ENCODE results near the gene ZFP57.
"Not testable (repeated sequence)": the region's sequence is repeated elsewhere in the genome, so short reads cannot be mapped to it uniquely, and the experiment has no call there.

Gene ZFP57

DNA sequence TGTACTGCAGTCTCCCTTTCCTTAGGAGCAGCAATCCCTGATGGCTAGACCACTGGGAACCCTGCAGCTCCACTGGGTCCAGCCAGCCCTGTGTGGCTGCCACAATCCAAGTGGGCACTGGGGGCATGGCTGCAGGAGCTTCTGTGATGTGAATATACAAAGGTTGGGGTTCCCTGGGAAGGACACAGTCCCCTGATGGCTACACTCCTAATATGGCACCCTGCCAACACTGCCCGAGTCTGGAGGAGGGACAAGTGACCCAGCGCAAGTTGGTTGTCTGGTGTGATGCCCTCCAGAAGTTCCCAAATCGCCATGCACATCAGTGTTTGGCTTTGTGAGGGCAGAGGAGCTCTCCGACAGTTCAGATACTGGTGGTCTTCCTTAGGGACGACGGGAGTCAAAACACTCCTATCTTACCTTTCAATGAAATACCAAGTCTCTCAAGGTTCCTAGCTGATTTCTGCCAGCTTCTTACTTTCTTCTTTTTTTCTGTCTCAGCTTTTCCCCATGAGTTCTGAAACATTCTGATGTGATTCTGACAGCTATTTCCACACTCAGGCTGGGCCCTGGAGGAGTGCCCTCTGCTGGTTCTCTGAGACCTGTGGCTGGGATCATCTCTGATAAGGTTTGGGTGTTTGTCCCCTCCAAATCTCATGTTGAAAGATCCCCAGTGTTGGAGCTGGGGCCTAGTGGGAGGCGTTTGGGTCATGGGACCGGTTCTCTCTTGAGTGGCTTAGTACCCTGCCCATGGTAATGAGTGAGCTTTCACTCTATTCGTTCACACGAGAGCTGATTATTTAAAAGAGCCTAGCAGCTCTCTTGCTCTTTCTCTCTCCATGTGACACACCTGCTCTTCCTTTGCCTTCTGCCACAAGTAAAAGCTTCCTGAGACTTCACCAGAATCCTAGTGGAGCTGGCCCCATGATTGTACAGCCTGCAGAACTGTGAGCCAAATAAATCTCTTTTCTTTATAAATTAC, 15.5 kb upstream of the ZFP57 start:
- in situ Hi-C loops (cut with MboI; ENCODE audit: low sequenced_read_pairs), result no loop called here

DNA sequence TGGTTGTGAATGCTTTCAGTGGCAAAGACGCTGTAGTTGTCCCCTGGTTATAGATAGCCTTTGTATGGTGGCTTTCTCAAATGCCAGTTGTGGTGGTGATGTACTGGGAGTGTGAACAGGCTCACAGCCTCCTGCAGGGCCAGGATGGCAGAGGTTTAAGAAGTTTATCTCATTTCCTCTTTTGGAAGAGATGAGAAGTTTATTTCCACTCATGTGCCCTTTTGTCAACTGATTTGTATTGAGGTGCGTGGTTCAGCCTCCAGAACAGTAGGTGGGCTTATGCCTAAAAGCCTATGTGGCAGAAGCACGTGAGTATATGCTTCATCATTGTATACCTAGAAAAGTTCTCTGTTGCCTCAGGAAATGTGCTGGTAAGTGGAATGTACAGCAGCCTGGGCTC, 13.7 kb upstream of the ZFP57 start:
- in situ Hi-C loops (cut with MboI; ENCODE audit: low sequenced_read_pairs), result no loop called here

DNA sequence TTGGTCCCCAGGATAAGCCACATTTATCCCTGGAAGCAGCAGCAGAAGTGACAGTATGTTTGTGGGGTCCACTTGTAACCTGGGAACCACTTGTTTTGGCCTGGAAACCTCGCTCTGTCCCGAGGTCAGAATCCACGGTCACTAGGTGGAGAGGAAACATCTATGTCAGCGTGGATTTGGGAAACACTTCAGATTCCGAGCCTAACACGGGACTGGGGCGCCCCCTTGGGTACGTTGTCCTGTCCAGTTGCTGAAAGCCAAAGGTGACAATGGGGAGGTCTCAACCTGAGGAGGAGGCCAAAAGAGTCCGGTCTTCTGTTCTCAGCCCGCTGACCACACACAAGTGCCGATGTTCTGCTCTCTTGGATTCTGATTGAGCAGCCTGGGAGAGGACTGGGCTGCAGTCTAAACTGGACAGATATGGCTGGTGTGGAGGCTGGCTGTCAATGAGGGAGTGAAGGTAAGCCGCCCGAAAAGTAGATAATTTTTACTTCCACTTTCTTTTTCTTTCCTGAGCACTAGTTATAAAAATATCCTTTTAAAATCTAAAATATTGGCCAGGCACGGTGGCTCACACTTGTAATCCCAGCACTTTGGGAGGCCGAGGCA, 4.9 kb upstream of the ZFP57 start:
- in situ Hi-C loops (cut with MboI; ENCODE audit: low sequenced_read_pairs), result no loop called here

DNA sequence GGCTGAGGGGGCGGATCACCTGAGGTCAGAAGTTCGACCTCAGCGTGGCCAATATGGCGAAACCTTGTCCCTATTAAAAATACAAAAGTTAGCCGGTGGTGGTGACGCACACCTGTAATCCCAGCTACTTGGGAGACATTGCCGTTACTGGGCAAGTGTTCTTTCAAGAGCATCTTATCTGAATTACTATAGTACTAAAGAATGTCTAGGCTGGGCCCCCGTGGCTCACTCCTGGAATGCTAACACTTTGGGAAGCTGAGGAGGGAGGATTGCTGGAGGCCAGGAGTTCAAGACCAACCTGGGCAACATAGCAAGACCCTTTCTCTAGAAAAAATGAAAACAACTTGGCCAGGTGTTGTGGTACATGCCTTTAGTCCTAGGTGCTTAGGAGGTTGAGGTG, 859 bp upstream of the ZFP57 start:
- in situ Hi-C loops (cut with MboI; ENCODE audit: low sequenced_read_pairs), result no loop called here

DNA sequence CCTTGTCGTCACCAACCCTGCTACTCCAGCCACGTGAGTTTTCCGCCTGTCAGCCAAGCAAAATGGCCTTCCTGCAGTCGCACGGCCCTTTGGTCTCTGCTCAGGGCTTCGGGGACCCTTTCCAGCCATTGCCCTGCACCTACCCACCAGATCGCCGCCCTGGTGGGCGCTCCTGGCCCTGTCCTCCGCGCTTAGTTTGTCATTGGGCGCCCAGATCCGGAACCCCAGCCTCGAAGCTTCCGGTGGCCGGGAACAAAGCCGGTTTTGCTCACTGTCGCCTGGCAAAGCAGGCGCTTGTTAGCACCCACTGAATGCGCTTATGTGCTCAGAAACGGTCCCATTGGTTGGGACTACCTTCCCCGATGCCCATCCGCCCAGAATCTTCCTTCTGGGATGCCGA, 536 bp downstream of the ZFP57 start:
- in situ Hi-C loops (cut with MboI; ENCODE audit: low sequenced_read_pairs), result no loop called here

DNA sequence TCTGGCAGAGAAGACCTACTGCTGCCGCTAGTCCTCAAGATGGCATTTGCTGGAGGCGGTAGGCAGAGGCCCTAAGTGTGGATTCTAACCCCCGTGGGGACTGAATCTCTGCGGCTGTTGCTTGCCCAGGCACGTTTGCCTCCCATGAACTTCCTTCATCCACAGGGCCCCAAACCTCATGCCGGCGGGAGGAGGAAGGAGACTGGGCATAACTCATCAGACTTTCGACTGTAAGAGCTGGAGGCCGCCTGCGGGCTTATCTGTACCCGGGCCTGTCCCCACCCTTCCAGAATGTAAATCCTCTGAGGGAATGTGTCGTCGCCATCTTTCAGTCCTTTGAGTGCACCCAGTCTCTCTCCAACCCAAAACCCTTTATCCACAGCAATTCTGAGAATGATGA, 990 bp downstream of the ZFP57 start:
- in situ Hi-C loops (cut with MboI; ENCODE audit: low sequenced_read_pairs), result no loop called here

DNA sequence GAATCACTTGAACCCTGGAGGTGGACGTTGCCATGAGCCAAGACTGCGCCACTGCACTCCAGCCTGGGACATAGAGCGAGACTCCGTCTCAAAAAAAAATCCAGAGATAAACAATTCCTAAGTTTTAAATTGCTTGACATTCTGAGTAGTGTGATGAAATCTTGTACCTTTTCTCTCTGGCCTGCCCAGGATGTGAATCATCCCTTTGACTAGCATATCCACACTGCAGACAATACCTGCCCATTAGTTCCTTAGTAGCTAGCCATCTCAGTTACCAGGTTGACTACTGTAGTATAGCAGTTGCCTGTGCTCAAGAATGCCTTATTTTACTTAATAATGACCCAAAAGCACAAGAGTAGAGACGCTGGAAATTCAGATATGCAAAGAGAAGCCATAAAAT, 2.8 kb downstream of the ZFP57 start:
- in situ Hi-C loops (cut with MboI; ENCODE audit: low sequenced_read_pairs), result no loop called here

DNA sequence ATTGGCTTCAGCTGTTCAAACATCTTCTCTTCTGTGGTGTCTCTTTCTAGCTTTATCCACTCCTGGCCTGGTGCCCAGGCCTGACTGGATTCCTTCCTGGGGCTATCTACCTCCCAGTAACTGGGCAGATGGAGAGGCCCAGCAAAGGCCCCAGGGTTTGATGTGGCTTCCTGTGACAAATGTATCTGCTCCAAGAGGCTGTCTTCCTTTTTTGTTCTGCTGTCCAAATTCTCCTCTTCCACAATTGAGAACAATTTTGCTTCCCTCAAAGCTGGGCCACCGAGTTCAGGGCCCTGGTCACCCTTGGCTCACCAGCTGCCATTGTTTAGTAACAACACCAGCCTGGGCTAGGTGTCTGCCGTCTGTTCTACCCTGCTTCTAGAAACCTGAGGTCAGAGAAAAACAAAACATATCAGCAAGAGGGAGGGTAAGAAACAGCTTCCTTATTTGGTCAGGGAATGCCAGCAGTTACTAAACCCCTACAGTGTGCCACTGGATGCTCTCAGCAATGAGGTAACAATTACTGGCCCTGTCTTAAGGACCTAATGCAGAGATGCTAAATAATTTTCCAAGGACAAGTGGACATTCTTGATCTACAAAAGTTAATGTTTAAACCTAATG, 3.9 kb downstream of the ZFP57 start:
- in situ Hi-C loops (cut with MboI; ENCODE audit: low sequenced_read_pairs), result no loop called here

DNA sequence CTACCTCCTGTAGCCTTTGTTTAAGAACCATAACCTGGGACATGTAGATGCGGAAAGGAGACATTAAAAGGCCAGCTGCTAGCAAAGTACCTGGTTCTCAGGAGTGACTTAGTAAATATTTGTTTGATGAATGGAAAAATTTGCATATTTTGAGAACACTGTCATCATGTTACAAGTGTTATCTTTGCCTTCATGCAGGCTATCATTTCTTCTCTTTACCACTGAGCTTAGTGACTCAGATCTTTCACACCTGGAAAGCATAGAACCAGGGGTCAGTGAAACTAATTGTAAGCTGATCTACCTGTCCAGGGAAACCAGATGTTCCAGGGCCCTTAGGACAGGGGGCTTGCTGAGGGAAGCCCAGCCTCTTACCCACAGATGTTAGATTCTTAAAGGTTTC, 5.4 kb downstream of the ZFP57 start:
- in situ Hi-C loops (cut with MboI; ENCODE audit: low sequenced_read_pairs), result no loop called here

DNA sequence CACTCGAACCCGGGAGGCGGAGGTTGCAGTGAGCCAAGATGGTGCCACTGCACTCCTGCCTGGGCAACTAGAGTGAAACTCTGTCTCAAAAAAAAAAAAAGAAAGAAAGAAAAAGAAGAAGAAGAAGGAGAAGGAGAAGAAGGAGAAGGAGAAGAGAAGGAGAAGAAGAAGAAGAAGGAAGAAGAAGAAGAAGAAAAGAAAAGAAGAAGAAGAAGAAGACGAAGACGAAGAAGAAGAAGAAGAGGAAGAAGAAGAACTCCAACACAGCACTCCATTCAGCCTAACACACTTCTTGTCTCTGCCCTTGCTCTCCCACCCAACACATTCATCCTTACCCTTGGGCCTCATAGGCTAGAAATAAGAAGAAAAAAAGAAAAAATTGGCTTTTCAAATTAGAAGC, 6.9 kb downstream of the ZFP57 start:
- in situ Hi-C loops (cut with MboI; ENCODE audit: low sequenced_read_pairs), result no loop called here

DNA sequence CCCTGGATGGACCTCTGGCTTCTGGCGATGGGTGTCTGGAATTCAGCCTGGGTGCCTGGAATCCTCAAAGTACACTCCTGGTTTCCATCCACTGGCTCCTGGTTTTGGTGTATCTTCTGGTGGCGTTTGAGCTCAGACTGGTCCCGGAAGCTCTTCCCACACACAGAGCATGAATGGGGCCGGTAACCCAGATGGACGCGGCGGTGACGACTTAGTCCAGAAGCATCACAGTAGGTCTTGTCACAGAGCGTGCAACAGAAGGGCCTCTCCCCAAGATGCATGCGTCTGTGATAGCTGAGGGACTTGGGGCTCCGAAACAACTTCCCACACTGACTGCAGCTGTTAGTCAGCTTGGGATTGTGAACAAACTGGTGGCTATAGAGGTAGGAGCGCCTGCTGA, 7.8 kb downstream of the ZFP57 start:
- in situ Hi-C loops (cut with MboI; ENCODE audit: low sequenced_read_pairs), result no loop called here

DNA sequence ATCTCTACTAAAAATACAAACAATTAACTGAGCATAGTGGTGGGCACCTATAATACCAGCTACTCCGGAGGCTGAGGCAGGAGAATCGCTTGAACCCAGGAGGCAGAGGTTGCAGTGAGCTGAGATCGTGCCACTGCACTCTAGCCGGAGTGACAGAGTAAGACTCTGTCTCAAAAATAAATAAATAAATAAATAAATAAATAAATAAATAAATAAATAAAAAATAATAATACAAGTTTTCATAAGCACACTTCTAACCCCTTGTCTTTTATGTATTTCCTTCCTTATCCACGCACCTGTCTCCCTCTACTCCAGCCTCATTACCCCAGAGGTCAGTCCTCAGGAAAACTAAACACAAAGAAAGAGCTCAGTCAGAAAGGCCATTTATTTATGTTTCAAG, 8.8 kb downstream of the ZFP57 start:
- in situ Hi-C loops (cut with MboI; ENCODE audit: low sequenced_read_pairs), result not testable (repeated sequence)

DNA sequence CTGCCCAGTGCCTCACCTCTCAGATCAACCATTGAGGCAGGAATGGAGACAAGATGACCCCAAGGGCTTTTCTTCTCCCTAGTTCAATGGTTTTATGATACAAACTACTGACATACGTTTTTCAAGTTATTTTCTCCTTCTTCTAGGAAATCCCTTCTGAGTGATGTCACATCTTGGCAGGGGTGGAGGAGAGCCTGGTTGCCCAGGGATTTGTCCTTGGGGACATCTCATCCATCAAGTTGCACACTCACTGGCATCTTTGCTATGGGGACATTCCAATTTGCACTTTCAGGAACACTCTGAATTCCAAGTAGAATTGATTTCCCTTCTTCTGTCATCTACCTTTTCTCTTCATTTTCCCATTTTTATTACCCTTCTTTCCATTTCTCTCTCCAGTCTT, 9.9 kb downstream of the ZFP57 start:
- in situ Hi-C loops (cut with MboI; ENCODE audit: low sequenced_read_pairs), result no loop called here

DNA sequence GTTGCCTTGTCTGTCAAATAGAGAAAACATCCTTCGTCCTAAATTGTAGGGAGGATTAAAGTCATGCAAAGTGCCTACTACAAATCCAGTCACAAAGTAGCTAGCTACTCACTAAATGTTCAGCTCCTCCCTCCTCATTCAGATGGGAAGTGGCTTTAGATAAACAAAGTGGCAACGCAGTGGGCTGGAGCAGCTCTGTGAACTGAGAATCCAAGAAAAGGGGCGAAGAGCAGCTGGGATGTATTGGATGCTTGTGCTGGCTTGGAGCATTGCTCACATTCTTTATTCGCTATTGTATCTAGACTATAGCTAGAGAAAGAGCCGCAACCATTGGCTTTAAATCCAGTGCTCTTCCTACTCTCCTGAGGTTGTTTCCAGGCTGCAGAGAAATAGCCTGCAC, 13.8 kb downstream of the ZFP57 start:
- in situ Hi-C loops (cut with MboI; ENCODE audit: low sequenced_read_pairs), result no loop called here

DNA sequence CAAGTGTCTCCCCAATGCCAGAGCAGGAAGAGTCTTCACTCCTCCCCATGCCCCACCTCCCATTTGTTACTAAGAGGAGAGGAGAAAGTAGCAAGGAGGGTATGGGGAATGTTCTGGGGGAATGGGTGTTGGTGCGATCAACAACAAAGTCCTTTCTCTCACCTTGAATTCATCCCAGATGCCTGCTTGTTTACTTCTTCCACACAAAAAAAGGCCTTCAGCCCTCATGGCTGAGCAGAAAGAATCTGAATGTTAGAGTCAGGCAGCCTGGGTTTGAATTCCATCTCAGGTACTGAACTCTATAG, 14.2 kb downstream of the ZFP57 start:
- in situ Hi-C loops (cut with MboI; ENCODE audit: low sequenced_read_pairs), result no loop called here

DNA sequence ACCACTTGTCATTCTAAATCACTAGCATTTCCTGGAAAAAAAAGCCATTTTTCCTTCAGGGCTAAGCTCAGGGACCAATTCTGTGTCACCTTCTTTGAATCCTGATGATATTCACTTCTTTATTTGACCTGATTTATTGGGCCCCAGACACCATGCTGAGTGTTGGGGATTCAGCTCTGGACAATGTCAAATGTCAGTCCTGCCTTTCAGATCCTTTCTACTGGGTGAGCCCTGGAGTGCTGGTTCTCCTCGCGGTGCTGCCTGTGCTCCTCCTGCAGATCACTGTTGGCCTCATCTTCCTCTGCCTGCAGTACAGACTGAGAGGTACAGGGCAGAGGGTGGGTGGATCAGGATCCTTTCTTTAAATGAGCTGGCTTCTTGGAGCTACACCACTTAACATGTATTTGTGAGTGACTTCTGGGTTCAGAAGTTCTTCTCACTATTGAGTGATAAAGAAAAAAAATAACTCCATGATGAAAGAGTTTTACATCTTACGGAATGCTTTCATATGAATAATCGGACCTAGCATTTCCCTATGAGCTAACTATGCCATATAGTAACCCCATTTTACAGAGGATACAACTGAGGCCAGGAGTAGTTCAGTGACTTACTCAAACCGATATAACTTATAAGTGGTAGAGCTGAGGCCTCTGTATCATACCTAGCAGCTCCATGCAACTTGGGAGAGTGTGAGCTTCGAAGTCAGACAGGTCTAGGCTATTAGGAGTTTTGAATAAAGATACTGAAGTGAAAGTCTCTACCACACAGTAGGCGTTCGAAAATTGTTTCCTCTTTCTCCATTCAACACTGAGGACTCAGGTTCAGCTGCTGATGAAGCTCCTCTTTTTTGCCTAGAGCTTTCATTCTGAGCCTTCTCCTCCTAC, 14.8 kb downstream of the ZFP57 start:
- in situ Hi-C loops (cut with MboI; ENCODE audit: low sequenced_read_pairs), result no loop called here

DNA sequence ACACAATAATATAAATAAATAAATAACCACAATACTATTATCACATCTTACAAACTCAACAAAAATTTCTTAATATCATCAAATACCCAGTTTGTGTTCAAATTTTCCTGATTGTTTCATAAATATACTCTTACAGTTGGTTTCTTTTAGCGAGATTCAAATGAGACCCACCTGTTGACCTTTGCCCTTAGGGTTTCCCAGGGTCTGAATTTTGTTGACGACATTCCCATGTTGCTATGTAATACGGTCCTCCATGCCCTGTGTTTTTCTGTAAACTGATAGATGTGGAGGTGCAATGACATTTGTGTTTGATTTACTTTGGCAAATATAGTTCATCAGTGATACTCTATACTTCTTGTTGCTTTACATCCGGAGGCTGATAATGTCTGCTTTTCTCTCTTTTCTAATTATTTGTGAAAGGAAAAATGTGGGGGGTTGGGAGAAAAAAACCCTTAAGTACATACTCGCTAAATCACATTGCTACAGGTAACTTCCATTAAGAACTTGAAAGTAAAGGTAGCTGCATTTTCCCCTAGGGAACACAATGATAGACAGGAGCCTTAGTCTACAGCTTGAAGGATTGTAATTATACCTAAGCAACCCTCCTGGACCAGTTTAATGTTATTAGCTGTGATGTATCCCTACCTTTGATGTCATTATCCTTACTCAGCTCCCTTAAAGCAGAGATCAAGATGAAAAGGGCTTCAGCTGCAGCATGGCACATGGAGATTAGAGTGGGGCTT, 17.5 kb downstream of the ZFP57 start:
- in situ Hi-C loops (cut with MboI; ENCODE audit: low sequenced_read_pairs), result no loop called here

DNA sequence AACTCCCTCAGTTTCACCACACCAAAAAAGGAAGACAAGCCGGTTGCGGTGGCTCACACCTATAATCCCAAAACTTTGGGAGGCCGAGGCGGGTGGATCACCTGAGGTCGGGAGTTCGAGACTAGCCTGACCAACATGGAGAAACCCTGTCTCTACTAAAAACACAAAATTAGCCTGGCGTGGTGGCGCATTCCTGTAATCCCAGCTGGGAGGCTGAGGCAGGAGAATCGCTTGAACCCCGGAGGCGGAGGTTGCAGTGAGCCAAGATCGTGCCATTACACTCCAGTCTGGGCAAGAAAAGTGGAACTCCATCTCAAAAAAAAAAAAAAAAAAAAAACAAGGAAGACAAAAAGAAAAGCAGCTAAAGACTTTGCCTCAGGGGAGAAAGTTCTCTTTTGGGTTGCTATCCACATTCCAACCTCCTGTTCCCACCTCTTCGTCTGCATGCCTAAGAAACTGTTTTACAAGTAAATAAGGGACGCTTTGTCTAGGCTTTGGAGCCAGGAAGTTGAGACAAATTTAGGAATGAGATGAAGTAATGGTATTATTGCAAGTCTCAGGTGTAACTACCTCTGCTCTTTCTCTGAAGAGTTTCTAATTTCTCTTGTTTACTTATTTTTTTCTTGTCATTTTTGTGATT, 19.3 kb downstream of the ZFP57 start:
- in situ Hi-C loops (cut with MboI; ENCODE audit: low sequenced_read_pairs), result not testable (repeated sequence)

DNA sequence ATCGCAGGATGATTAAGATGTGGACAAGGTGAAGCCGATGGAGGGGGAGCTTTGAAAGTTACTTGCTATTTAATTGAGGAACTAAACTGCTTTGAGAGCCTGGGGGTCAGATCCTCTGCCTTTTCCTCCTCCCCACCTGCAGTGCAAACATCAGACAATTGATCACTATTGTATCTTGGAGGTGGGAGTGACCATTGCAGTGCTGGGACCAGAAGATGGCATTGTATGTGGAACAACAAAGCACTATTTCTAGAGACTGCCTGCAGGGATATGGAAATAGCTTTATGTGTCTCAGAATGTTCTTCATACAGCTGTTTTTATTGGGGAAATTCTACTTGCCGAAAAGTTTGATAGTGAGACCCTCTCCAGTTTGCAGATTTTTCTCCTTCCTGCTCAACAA, 19.9 kb downstream of the ZFP57 start:
- in situ Hi-C loops (cut with MboI; ENCODE audit: low sequenced_read_pairs), result no loop called here

DNA sequence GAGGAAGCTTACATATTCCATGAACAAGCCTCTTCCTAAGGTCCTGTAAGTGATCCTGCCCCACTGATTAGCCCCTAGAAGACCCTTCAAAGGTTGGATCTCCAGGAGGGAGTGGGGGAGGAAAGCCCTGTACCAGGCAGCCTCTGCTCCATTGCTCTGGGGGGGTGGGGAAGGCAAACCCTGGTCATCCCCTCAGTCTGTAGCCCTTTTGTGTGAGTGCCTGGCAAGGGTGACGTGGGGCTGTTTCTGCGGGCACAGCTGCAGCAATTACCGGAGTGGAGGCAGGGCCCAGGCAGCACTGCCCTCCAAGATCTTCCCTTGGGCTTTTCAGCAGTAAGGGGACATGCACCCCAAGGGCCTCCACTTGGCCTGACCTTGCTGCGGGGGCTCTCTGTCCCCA, 24.2 kb downstream of the ZFP57 start, which contains the start of gene MOG:
TSS of gene MOG (plus strand) at position 295 of the 400 bp plus-strand sequence. CDS start 118 bp downstream, outside the sequence.
- in situ Hi-C loops (cut with MboI; ENCODE audit: low sequenced_read_pairs), result no loop called here
